SK-N-SH (cell line): ENCODE measurements around the gene TEK. TPM values are rescaled to one million over a fixed set of nuclear protein-coding genes. Genes with fewer than 3 reads are reported as not detected.

Experiments used
- CTCF ChIA-PET: fragments of 300-600, 350-600 bp; formaldehyde crosslinking; extraction: SDS; loops from one replicate; lab custom pipeline; 2021; lab: Yijun Ruan, JAX
- POLR2A ChIA-PET: fragments of 350-600 bp; sonication (Branson Sonifier 250); formaldehyde crosslinking; extraction: SDS; loops from one replicate; lab custom pipeline; 2020; ENCODE audit warnings: antibody characterized with exemption, inconsistent platforms; lab: Yijun Ruan, JAX
- DNase-seq: peaks from one replicate; pipeline ENCODE4 v3.0.0; 2012
- H2AFZ ChIP-seq: fragments of 200-600 bp; sonication (generic); 2 replicates; pipeline ENCODE4 v1.8.1; 2016; ENCODE audit warnings: antibody characterized with exemption, mild to moderate bottlenecking, low read depth
- H3F3A ChIP-seq: fragments of 200-600 bp; sonication (generic); replicated peaks from 2 replicates; pipeline ENCODE3; 2016; ENCODE audit warnings: antibody characterized with exemption, mild to moderate bottlenecking; ENCODE audit not compliant: insufficient read depth
- H3K27ac ChIP-seq, 2 experiments: fragments of 200-500 bp in 1 of 2; fragments of 200-600 bp in 1 of 2; sonication (Bioruptor generic) in 1 of 2; sonication (generic), shearing (Covaris generic) in 1 of 2; 2 replicates each; pipeline versions ENCODE4 v1.5.1 to v1.6.1; 2014 to 2016; ENCODE audit warnings: low read depth in 2 of 2, inconsistent platforms in 1 of 2, low read length in 1 of 2, mild to moderate bottlenecking in 1 of 2, mixed read lengths in 1 of 2
- H3K27me3 ChIP-seq: fragments of 200-600 bp; sonication (generic), shearing (Covaris generic); 2 replicates; pipeline ENCODE4 v1.6.1; 2016; ENCODE audit warnings: mixed run types; ENCODE audit not compliant: insufficient read depth
- H3K36me3 ChIP-seq, 2 experiments: fragments of 200-500 bp in 1 of 2; fragments of 200-600 bp in 1 of 2; sonication (Bioruptor generic) in 1 of 2; sonication (generic) in 1 of 2; replicated peaks in 1 of 2; 2 replicates each; pipeline versions ENCODE3 to v1.5.1; 2014 to 2016; ENCODE audit warnings: low read length in 1 of 2, mild to moderate bottlenecking in 1 of 2; ENCODE audit not compliant: insufficient read depth in 2 of 2, control insufficient read depth in 1 of 2
- H3K4me1 ChIP-seq, 2 experiments: fragments of 200-500 bp in 1 of 2; fragments of 200-600 bp in 1 of 2; sonication (Bioruptor generic) in 1 of 2; sonication (generic), shearing (Covaris generic) in 1 of 2; 2 replicates each; pipeline versions ENCODE4 v1.5.1 to v1.6.1; 2014 to 2016; ENCODE audit warnings: low read depth in 1 of 2, low read length in 1 of 2, mixed run types in 1 of 2; ENCODE audit not compliant: insufficient read depth in 2 of 2, control insufficient read depth in 1 of 2
- H3K4me2 ChIP-seq: fragments of 200-600 bp; sonication (generic), shearing (Covaris generic); 2 replicates; pipeline ENCODE4 v1.6.1; 2017; ENCODE audit warnings: mixed run types
- H3K4me3 ChIP-seq, 2 experiments: fragments of 200-500 bp in 1 of 2; fragments of 200-600 bp in 1 of 2; sonication (Bioruptor generic) in 1 of 2; sonication (generic), shearing (Covaris generic) in 1 of 2; 2 replicates each; pipeline versions ENCODE4 v1.5.1 to v1.8.1; 2014 to 2016; ENCODE audit warnings: low read depth in 2 of 2, inconsistent platforms in 1 of 2, low read length in 1 of 2, mild to moderate bottlenecking in 1 of 2, mixed read lengths in 1 of 2, moderate library complexity in 1 of 2
- H3K79me2 ChIP-seq: fragments of 200-600 bp; sonication (generic); 2 replicates; pipeline ENCODE4 v1.8.1; 2017; ENCODE audit warnings: mild to moderate bottlenecking; ENCODE audit not compliant: insufficient read depth
- H3K9ac ChIP-seq: fragments of 200-600 bp; sonication (generic); 2 replicates; pipeline ENCODE4 v1.6.1; 2017; ENCODE audit warnings: mixed run types
- H3K9me2 ChIP-seq: fragments of 200-600 bp; sonication (generic); 2 replicates; pipeline ENCODE4 v1.6.1; 2017; ENCODE audit warnings: mixed run types
- H3K9me3 ChIP-seq: fragments of 200-600 bp; sonication (generic); 2 replicates; pipeline ENCODE4 v1.6.1; 2017; ENCODE audit warnings: mixed run types, mild to moderate bottlenecking, moderate library complexity
- H4K20me1 ChIP-seq: fragments of 200-600 bp; sonication (generic); 2 replicates; pipeline ENCODE4 v1.6.1; 2017; ENCODE audit warnings: mild to moderate bottlenecking, mixed run types; ENCODE audit not compliant: insufficient read depth
- CHD2 ChIP-seq: fragments of 150-350 bp; IDR thresholded peaks from 2 replicates; pipeline ENCODE4 v1.6.1; 2018; ENCODE audit warnings: low read length; ENCODE audit not compliant: partially characterized antibody
- ELF1 ChIP-seq: IDR thresholded peaks from 2 replicates; pipeline ENCODE4 v1.4.0; 2012
- EP300 ChIP-seq, 2 experiments: IDR thresholded peaks; 2 replicates each; pipeline versions ENCODE4 v1.4.0 to v1.6.1; 2012; ENCODE audit warnings: borderline replicate concordance in 1 of 2, low read depth in 1 of 2, low read length in 1 of 2
- EZH2phosphoT487 ChIP-seq: fragments of 200-600 bp; sonication (generic); IDR thresholded peaks from 2 replicates; pipeline ENCODE4 v1.6.1; 2017; ENCODE audit warnings: low read depth, mixed run types, mild to moderate bottlenecking, antibody characterized with exemption, moderate library complexity, borderline replicate concordance
- FOXJ3 ChIP-seq: sonication (generic); formaldehyde crosslinking; IDR thresholded peaks from 2 replicates; pipeline ENCODE4 v1.5.1; 2020; ENCODE audit warnings: mild to moderate bottlenecking, missing genetic modification reagents
- GATA2 ChIP-seq: sonication (generic); formaldehyde crosslinking; IDR thresholded peaks from 2 replicates; pipeline ENCODE4 v1.5.0; 2020; ENCODE audit warnings: mild to moderate bottlenecking, missing genetic modification reagents
- JUND ChIP-seq: IDR thresholded peaks from 2 replicates; pipeline ENCODE4 v1.4.0; 2012
- MEF2A ChIP-seq: IDR thresholded peaks from 2 replicates; pipeline ENCODE4 v1.4.0; 2012; ENCODE audit warnings: low read depth, borderline replicate concordance
- NFIC ChIP-seq: IDR thresholded peaks from 2 replicates; pipeline ENCODE4 v1.4.0; 2012; ENCODE audit warnings: borderline replicate concordance
- POLR2AphosphoS5 ChIP-seq: IDR thresholded peaks from 2 replicates; pipeline ENCODE4 v1.6.1; 2012; ENCODE audit warnings: low read depth, low read length
- RAD21 ChIP-seq: IDR thresholded peaks from 2 replicates; pipeline ENCODE4 v1.6.1; 2012; ENCODE audit warnings: mild to moderate bottlenecking, low read length
- RFX5 ChIP-seq: IDR thresholded peaks from 2 replicates; pipeline ENCODE4 v1.6.1; 2012; ENCODE audit warnings: mild to moderate bottlenecking, improper control_type of control experiment, low read length
- RXRA ChIP-seq: IDR thresholded peaks from 2 replicates; pipeline ENCODE4 v1.4.0; 2012; ENCODE audit warnings: low read depth, mild to moderate bottlenecking, borderline replicate concordance
- TAF1 ChIP-seq: IDR thresholded peaks from 2 replicates; pipeline ENCODE4 v1.6.1; 2012; ENCODE audit warnings: low read depth, mild to moderate bottlenecking, low read length, moderate library complexity, borderline replicate concordance
- TCF12 ChIP-seq: IDR thresholded peaks from 2 replicates; pipeline ENCODE4 v1.4.0; 2012
- USF1 ChIP-seq: IDR thresholded peaks from 2 replicates; pipeline ENCODE4 v1.4.0; 2012; ENCODE audit warnings: low read depth, borderline replicate concordance
- YY1 ChIP-seq: IDR thresholded peaks from 2 replicates; pipeline ENCODE4 v1.4.0; 2012; ENCODE audit warnings: low read depth, mild to moderate bottlenecking
- WGBS: methylation state at CpG from one replicate; pipeline ENCODE4 v1.1.6; 2017; ENCODE audit warnings: low lambda C conversion rate; 5-methylcytosine and 5-hydroxymethylcytosine counted together
- polyA plus RNA-seq, 3 experiments: library from polyadenylated mRNA; depleted of rRNA; stranded (reverse); fragments of >200 nt; gene quantifications; 2 replicates each; pipeline ENCODE4 v1.2.3, GENCODE V29; 2012
- TF ChIP-seq, protein P1 (sequence below): IDR thresholded peaks from 2 replicates; pipeline ENCODE4 v1.4.0; 2012; ENCODE audit warnings: low read depth
- TF ChIP-seq, protein P2 (sequence below): IDR thresholded peaks from 2 replicates; pipeline ENCODE4; 2012
- TF ChIP-seq, protein P3 (sequence below): fragments of 150-350 bp; IDR thresholded peaks from 2 replicates; pipeline ENCODE4 v1.6.1; 2017; ENCODE audit warnings: antibody characterized with exemption, low read length, low read depth, borderline replicate concordance

TEK gene
- polyA plus RNA-seq, 1 of the 3 experiments (the other 2 are of a cell fraction): 0.03 TPM

- ChIA-PET POLR2A (no interaction called here), CTCF (interaction anchor here (0.6 to 1.0 kb wide), 2 partner anchors 36 to 45 kb away, joined by 3 read pairs; no protein-coding TSS in a partner anchor)
- no peaks in the 10 kb centered on the region for H3K27me3 ChIP-seq
- WGBS: 43% methylated on average over 4 of the region's 4 CpGs
- H3K27ac ChIP-seq: no peak overlapping the region
- no peaks in the 10 kb centered on the region for H3K9me2 ChIP-seq
- no peak overlapping the region for H3K4me2 ChIP-seq
- H3F3A ChIP-seq: no peaks in the 10 kb centered on the region
- no peak overlapping the region for H3K4me3 ChIP-seq
- H3K36me3 ChIP-seq: no peaks in the 10 kb centered on the region
- no peaks in the 10 kb centered on the region; a peak in 1 of 4 replicates for H3K4me1 ChIP-seq
- no peaks in the 10 kb centered on the region for H3K79me2 ChIP-seq
- TF ChIP-seq, protein P1, sequence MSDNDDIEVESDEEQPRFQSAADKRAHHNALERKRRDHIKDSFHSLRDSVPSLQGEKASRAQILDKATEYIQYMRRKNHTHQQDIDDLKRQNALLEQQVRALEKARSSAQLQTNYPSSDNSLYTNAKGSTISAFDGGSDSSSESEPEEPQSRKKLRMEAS: no peak
- no peak for TF ChIP-seq RFX5
- TF ChIP-seq TCF12: no peak
- TF ChIP-seq RAD21: no peak
- TF ChIP-seq RXRA: no peak
- no peak for TF ChIP-seq ELF1
- no peak for TF ChIP-seq FOXJ3 (CRISPR knock-in tag)
- TF ChIP-seq USF1: no peak
- no peak for TF ChIP-seq POLR2AphosphoS5
- no peak for TF ChIP-seq TAF1
- TF ChIP-seq, all 33 proteins: peak for 0
- H3K9ac ChIP-seq: no peak overlapping the region
- no peak for DNase-seq
- no peaks in the 10 kb centered on the region for H3K9me3 ChIP-seq
- H4K20me1 ChIP-seq: no peaks in the 10 kb centered on the region
- H2AFZ ChIP-seq: no peak overlapping the region
Observed at GRCh38 chr9:27212191-27212590, 103.2 kb downstream of the TEK start.

- H3K79me2 ChIP-seq: no peaks in the 10 kb centered on the region
- no peaks in the 10 kb centered on the region for H4K20me1 ChIP-seq
- no peaks in the 10 kb centered on the region; a peak in 1 of 4 replicates for H3K4me1 ChIP-seq
- no peaks in the 10 kb centered on the region for H3K27me3 ChIP-seq
- no peak for DNase-seq
- no peaks in the 10 kb centered on the region for H3F3A ChIP-seq
- CTCF ChIA-PET: interaction anchor here (1.0 kb wide), 1 partner anchor 35 kb away, joined by 3 read pairs; no protein-coding TSS in a partner anchor
- H3K9ac ChIP-seq: no peak overlapping the region
- POLR2A ChIA-PET: no interaction called here
- H3K4me2 ChIP-seq: no peak overlapping the region
- H3K9me3 ChIP-seq: no peaks in the 10 kb centered on the region
- H3K36me3 ChIP-seq: no peaks in the 10 kb centered on the region
- no peak overlapping the region for H2AFZ ChIP-seq
- no peak for TF ChIP-seq GATA2 (CRISPR knock-in tag)
- TF ChIP-seq, protein P2, sequence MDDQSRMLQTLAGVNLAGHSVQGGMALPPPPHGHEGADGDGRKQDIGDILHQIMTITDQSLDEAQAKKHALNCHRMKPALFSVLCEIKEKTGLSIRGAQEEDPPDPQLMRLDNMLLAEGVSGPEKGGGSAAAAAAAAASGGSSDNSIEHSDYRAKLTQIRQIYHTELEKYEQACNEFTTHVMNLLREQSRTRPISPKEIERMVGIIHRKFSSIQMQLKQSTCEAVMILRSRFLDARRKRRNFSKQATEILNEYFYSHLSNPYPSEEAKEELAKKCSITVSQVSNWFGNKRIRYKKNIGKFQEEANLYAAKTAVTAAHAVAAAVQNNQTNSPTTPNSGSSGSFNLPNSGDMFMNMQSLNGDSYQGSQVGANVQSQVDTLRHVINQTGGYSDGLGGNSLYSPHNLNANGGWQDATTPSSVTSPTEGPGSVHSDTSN: no peak
- H3K9me2 ChIP-seq: no peaks in the 10 kb centered on the region
- H3K27ac ChIP-seq: no peak overlapping the region
- WGBS: 92% methylated on average over 14 of the region's 14 CpGs
- H3K4me3 ChIP-seq: no peak overlapping the region
Observed at GRCh38 chr9:27212621-27213020, 103.6 kb downstream of the TEK start.

DNA sequence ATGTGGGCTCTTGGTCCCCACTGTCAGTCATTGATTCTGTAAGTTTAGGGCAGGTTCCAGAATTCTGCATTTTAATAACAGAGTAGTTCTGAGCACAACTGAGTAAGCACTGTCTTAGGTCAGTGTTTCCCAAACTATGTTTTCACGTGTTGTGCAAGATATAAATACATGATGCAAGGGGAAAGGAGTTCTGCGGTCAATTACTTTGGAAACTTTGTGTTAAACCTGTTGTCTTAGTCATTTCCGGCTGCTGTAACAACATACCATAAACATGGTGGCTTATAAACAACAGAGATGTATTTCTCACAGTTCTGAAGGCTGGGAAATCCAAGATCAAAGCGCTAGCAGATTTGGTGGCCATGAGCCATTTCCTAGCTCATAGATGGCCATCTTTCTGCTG is 118.2 kb downstream of the TEK start:
- Histone ChIP-seq H3K36me3 (no peaks in the 10 kb centered on the region), H2AFZ (no peak overlapping the region), H3K9ac (no peak overlapping the region), H3K79me2 (no peaks in the 10 kb centered on the region), H3K27ac (no peak overlapping the region), H4K20me1 (no peaks in the 10 kb centered on the region), H3F3A (no peaks in the 10 kb centered on the region), H3K4me1 (no peaks in the 10 kb centered on the region), H3K4me3 (no peak overlapping the region), H3K9me2 (no peaks in the 10 kb centered on the region), H3K4me2 (no peak overlapping the region), H3K27me3 (no peaks in the 10 kb centered on the region), H3K9me3 (no peaks in the 10 kb centered on the region)
- 52% methylated on average over 4 of the region's 4 CpGs for WGBS
- ChIA-PET CTCF (no interaction called here), POLR2A (no interaction called here)
- TF ChIP-seq MEF2A (no peak), YY1 (no peak), FOXJ3 (CRISPR knock-in tag) (no peak), CHD2 (no peak), EP300 (IDR thresholded peaks at IDR 0.05; ENCODE audit: borderline replicate concordance in 1 of 2, low read depth in 1 of 2, low read length in 1 of 2) (no peak), JUND (no peak), RFX5 (no peak), EZH2phosphoT487 (no peak), NFIC (no peak), RXRA (no peak)
- TF ChIP-seq, protein P3, sequence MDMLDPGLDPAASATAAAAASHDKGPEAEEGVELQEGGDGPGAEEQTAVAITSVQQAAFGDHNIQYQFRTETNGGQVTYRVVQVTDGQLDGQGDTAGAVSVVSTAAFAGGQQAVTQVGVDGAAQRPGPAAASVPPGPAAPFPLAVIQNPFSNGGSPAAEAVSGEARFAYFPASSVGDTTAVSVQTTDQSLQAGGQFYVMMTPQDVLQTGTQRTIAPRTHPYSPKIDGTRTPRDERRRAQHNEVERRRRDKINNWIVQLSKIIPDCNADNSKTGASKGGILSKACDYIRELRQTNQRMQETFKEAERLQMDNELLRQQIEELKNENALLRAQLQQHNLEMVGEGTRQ: no peak
- TF ChIP-seq, protein P2: no peak
- no peak for DNase-seq
